Forelimb muscle (tissue), 1 donor: Measurements from ENCODE around the gene ANTXR2. TPM values are rescaled to one million over a fixed set of nuclear protein-coding genes. Genes with fewer than 3 reads are reported as not detected.
"Not testable (repeated sequence)": the region's sequence is repeated elsewhere in the genome, so short reads cannot be mapped to it uniquely, and the experiment has no call there.

Experiments used
- DNase-seq: peaks from one replicate; pipeline ENCODE4 v3.0.0-alpha.2; 2013; ENCODE audit warnings: low read depth
- polyA plus RNA-seq: library from polyadenylated mRNA; unstranded; fragments of 120-200 nt; gene quantifications from one replicate; pipeline ENCODE4 v1.2.1, GENCODE V29; 2013; ENCODE audit not compliant: insufficient read length

ANTXR2 gene
- polyA plus RNA-seq, 1 donor: 98.0 TPM

DNA sequence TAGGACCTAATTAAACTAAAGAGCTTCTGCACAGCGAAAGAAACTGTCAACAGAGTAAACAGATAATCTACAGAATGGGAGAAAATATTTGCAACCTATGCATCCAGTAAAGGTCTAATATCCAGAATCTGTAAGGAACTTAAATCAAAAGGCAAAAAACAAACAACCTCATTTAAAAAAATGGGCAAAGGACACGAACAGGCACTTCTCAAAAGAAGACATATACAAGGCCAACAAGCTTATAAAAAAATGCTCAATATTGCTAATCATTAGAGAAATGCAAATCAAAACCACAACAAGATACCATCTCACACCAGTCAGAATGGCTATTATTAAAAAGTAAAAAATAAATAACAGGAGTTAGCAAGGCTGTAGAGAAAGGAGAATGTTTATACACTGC, 81.9 kb downstream of the ANTXR2 start:
- DNase-seq: not testable (repeated sequence)

DNA sequence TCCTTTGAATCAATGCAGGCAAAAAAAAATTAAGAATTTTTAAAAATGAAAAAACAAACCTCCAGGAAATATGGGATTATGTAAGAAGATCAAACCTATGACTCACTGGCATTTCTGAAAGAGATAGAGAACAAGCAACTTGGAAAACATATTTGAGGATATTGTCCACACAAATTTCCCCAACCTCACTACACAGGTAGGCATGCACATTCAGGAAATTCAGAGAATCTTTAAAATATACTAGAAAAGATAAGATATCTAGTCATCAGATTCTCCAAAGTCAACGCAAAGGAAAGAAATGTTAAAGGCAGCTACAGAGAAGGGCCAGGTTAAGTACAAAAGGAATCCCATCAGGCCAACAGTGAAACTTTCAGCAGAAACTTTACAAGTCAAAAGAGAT, 85.6 kb downstream of the ANTXR2 start:
- no peak for DNase-seq

DNA sequence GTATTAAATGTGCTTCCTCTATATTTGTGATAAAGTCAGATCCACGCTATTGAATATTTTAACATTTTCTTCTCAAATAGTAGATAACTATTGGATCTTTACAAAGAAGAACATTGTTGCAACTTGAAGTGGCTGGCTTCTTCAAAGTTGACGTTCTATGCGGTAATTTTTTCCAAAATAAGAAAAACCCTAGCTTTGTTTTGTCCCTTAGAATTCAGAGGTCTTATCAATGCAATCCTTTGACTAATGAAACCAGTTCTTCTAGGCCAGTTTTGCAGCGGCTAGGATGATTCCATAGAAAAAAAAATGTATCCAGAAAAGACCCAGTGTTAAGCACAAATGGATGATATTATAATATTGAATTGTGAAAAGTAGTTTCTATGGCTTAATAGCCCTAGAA, 89.6 kb downstream of the ANTXR2 start:
- DNase-seq: no peak

DNA sequence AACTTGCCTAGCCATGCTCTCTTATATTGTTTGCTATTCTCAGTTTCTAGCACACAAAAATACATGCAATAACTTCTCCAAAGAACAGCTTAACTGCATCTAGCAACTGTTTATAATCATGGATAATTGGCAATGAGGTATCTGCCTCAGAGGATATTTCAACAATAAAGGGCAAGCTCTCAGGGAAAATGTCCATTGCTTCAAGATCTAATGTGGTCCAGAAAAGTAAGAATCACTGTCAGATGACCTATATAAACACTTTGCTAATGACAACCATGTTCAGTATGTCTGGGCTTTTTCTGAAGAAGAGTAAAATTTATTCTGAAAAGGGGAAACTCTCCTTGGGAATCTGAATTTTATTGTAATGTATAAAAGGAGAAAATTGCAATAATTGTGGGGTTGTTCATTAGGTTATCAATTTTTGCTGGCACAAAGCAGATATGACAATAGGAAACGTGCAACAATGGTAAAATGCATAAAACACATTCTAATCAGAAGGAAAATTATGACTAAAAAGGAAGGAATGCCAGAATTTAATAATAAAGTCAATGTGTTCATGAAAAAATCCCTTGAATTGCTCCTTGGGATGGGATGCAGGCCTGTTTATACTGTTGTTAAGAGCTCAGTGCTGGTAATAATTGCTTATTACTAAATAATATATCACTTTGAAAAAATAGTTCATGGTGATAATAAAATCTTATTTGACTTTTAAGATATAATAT, 90.3 kb downstream of the ANTXR2 start:
- no peak for DNase-seq

GRCh38 chr4:79980448-79980847, 92.6 kb downstream of the ANTXR2 start:
- peak; percentile 87 for DNase-seq

DNA sequence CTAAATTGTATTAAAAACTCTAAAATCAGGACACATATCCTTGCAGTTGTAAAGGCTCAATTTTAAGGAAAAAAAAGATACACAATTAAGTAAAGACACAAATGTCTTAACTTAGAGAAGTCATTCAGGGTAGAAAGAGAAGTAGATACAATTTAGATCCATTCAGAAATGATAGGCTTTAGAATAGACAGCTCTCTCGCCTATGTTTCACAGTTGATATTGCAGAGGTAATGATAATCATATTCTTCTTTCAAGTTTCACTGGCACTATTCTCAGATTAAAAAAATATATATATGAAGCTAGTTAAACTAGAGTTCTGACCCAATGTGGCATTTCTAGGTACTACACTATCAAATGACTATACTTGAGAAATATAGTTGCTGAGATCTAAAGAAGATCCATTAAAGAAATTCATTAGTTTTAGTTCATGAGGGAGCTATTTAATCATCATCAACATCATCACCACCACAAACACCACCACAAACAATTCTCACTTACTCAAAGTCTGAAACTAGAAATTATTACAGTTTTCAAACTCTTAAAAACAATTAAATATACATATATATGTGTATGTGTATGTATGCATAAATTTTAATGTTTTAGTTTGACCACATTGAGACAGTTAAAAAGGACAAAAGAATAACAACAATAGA, 93.1 kb downstream of the ANTXR2 start:
- no peak for DNase-seq

GRCh38 chr4:79977131-79977840, 95.7 kb downstream of the ANTXR2 start:
- DNase-seq: no peak

DNA sequence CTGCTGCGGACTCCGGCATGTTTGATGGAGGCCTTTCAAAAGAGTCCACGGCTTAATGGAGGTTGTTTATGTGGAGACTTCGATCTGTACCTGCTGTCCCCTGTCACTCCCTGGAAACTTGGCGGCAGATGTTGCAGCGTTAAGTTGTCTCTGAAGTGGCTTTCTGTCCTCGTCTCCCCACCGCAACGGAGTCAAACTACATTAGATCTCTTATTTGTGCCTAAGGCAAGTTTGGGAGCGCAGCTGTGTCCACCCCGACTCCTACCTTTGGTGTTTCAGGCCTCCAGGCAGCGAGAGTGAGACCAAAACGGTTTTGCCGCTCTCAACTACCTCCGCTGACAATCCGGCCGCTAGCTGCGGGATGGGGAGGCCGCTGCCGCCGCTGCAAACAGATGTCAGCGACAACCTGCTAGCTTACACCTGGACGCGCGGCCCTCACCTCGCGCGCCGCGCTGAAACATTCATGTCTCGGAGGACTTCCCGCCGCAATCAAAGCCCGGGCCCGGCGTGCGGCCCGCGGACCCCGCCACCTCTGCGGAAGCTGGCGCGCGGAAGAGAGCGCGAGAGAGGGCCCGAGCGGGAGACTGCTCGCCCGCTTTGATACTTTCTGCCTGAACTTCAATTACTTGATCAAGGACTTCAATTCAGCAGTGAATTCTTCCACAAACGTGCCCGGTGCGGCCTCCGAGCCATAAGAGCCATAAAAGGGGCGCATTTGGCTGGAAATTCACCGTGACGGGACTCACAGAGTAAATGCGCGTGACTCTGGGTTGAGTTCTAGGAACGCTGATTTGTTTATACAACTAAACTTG, 108.4 kb downstream of the ANTXR2 start:
- DNase-seq: no peak

DNA sequence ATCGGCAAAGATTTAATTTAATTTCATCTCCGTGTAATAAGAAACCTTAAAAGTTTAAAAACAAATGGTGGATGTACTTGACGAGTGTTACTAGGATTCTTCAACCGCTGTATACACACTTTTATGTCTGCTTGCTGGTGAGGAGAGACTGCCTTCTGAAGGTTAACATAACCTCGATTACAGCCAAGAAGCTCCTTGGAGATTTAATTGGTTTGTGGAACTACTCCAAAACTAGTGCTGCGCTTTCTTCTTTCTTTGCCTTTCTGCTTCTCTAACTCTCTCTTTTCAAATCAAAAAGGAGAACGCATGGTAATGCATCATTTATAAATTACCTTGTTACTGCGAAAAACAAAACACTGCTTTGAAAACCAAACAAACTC, 109.0 kb downstream of the ANTXR2 start:
- no peak for DNase-seq

GRCh38 chr4:79959652-79960051, 113.4 kb downstream of the ANTXR2 start:
- DNase-seq: no peak

DNA sequence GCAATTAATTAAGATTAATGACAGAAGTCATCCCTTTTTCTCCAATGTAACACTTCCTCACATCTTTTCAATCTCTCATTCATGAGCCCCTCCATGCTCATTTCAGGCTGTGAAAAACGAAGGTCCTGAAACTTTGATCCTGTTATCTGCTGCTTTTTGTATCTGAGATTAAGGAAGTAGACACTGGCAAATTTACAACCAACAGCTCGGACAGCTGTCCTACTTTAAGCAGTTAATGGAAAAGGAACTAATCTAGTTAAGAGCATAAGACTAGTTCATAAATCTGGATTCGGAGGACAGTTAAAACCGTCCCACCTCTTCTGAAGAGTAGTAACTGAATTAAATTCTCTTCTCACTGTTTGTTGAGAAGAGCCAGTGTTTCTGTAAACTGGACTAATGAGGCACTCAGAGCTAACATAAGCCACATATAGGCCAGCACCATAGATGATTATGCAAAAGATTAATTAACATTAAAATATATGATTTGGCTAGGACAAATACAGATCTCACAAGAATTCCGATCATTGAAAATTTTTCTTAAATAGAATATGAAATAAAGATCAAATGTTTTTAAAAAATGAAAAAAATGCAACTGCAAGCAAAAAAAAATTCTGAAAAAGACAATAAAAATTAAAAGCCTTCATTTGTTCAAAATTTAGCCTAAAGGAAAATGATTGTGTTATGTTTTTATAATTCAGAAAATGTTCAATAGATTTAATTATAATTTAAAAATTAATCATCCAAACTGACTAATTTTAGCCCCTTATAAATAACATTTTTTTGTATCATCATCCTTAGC, 114.4 kb downstream of the ANTXR2 start:
- no peak for DNase-seq

GRCh38 chr4:79949178-79949577, 123.9 kb downstream of the ANTXR2 start:
- DNase-seq: no peak

- DNase-seq: no peak
Measured at GRCh38 chr4:79948739-79949138, 124.3 kb downstream of the ANTXR2 start.

- no peak for DNase-seq
Measured at GRCh38 chr4:79948261-79948660, 124.8 kb downstream of the ANTXR2 start.

GRCh38 chr4:79947386-79947785, 125.6 kb downstream of the ANTXR2 start:
- DNase-seq: no peak

DNA sequence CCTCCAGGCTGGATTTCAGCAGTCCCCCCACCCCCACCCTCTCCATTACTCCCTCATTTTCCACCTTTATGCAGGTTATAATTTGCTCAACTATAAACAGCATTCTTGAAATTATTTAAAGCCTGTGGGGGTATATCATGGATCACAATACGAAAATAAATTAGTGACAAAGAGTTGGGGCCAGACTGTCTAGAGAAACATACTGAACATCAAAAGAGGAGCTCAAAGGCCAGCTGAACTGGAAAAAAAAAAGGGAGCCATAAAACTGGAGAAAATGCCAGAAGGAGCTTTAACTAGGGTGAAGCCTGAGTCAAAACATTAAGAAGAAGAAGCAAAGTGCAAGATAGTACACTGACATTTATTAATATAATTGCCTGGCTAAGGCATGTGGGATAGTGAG, 137.8 kb downstream of the ANTXR2 start:
- DNase-seq: no peak

- DNase-seq: no peak
Measured at GRCh38 chr4:79934660-79935059, 138.4 kb downstream of the ANTXR2 start.

DNA sequence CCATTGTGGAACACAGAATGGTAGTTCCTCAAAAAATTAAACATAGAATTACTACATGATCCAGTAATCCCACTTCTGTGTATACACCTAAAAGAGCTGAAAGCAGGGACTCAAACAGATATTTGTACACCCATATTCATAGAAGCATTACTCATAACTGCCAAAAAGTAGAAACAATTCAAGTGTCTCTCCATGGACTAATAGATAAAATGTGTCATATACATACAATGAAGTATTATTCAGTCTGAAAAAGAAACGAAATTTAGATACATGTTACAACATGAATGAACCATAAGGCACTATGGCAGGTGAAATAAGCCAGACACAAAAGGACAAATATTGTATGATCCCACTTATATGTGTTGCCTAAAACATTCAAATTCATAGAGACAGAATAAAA, 145.1 kb downstream of the ANTXR2 start:
- DNase-seq: no peak

DNA sequence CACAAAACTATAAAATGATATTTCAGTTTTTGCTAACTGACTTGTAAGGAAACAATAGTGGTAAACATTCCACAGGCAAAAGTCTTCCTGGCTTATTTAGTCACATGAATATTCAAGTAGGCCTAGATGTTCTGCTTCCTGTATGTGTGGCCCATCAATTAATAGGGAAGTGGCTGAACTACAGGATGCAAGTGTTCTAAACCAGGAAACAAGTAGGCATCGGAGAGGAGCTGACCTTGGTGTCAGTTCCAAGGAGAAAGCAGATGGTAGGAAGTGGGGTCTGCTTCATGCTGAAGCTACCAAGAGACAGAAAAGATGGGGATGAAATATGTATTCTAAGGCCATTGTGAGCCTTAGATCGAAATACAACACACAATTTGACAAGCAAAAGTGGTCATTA, 149.7 kb downstream of the ANTXR2 start:
- DNase-seq: no peak

DNA sequence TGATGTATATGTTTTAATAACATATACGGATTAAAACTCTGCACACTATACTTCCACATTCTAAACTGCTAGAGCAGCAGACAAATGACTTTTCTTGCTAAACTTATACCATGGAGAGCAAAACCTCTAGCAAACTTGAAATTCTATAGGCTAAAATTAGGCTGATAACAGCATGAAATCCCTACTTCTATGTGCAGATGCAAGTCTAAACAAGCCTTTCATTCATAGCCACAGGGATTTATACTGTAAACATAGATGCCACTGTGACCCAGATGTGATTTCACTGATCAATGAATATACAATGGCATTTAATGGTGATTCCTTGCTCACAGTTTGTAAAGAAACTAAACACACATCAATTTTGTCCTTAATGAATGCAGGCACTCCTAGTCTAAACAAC, 151.0 kb downstream of the ANTXR2 start:
- DNase-seq: no peak

DNA sequence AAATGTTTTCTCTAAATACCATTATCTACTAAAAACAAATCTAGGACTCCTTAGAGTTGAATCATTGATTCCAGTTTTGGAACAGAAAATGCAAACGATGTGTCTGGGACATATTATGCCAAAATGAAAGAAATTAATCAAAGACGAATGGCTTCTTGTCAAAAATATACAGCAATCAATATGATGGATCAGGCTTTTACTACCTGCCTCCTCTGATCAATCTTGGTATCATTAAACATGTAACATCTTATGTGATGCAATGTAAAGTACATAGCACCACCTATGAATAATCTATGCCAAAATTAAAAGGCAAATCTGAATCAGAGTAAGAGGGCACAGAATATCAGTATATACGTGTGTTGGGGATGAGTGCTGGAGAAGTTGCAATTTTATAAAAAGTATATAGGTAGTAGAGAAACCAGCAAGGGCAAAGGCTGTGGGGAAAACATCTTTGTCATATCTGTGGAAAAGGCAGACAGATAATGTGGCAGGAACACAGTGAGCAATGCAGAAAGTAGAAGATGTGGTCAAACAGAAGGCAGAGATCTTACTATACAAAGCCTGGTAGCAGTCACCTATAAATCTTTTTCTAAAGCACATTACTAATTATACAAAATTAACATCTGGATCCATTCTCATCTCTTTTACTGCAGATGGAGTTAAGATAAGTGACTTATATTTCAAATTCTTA, 152.7 kb downstream of the ANTXR2 start:
- no peak for DNase-seq
